IPS-18c (cell line): ENCODE data around the gene GRID1.

Experiments used
- H3K4me3 ChIP-seq: 2 replicates; pipeline ENCODE4 v1.7.0; 2013; ENCODE audit warnings: low read depth, mild to moderate bottlenecking, low read length, moderate library complexity; ENCODE audit not compliant: insufficient read depth
- H3K9me3 ChIP-seq: one replicate; pipeline ENCODE4 v1.6.1; 2013; ENCODE audit warnings: mild to moderate bottlenecking, low read length, moderate library complexity; ENCODE audit not compliant: control insufficient read depth, insufficient read depth

GRID1 gene

GRCh38 chr10:86335831-86336230 lies 30.8 kb downstream of the GRID1 start:
- no peaks in the 10 kb centered on the region for H3K9me3 ChIP-seq
- no peak overlapping the region for H3K4me3 ChIP-seq

GRCh38 chr10:86335257-86335656 lies 31.3 kb downstream of the GRID1 start:
- no peaks in the 10 kb centered on the region for H3K9me3 ChIP-seq
- no peak overlapping the region for H3K4me3 ChIP-seq

DNA sequence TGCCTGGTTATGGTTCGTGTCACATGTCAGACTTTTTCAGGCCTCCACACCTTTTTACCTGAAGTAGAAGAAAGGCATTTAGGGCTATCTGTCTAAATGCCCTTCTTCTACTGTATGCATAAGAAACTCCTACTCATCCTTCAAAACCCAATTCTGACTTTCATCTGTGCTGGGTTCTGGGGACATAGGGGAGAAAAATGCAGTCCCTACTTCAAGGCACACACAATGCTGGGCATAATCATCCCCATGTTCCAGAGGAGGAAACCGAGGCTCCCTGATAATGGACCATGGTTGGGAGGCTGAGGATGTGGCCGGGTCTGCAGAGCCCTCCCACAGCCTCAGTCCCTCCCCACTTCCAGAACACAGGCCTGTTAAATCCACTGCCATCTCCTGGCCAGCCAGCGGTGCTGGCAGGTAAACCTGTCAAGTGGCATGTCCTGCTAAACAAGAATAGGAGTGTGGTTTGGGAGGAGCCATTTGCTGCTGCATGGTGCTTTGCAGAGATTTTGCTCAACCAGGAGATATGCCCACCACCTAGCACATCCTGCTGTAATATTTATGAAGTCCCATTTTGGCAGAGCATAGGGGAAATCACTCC lies 32.0 kb downstream of the GRID1 start:
- H3K4me3 ChIP-seq = no peak overlapping the region
- H3K9me3 ChIP-seq = no peaks in the 10 kb centered on the region

DNA sequence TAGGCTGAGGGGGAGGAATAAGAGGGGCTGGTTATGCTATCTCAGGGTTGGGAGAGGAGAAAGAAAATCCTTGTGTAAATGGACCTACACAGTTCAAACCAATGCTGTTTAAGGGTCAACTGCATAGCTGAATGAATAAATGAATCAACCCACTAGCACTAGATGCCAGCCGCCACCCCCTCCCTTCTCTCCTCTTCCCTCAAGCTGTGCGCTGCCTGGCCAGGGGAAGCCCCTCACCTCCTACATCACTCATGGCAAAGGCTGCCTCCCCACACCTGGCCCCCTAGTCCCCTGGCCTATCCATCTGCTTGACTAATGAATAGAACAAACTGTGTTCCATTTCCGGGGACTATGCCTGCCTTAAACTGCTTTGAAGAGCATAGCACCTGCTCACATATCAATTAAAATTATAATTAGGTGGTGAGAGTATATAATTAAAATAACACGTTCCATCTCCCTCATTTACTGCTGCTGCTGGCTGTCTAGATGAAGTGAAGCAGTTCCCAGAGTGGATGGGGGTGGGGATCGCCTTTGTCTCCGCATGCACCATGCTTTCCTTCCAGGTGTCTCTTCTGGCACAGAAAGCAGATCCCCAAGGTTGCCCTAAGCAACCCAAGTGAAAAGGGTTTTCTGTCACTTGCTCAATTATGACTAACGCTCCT lies 32.6 kb downstream of the GRID1 start:
- H3K4me3 ChIP-seq = no peak overlapping the region
- no peaks in the 10 kb centered on the region for H3K9me3 ChIP-seq

DNA sequence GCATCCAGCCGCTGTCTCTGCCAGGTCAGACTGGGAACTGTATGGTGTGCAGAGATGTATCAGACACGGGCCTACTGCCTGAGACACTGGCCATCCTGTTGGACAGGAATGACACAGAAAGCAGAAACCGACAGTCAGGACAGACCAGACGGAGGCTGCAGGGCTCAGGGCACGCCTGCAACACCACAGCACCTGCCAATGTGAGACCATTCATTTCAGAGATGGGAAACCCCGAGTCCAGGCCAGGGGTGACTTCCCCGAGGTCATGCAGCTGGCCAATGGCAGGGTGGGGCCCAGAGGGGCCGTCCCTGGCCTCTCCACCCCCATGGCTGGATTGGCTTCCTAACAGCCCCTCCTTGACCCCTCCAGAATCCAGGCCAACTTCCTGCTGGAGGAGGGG lies 34.7 kb downstream of the GRID1 start:
- H3K4me3 ChIP-seq = no peak overlapping the region
- no peaks in the 10 kb centered on the region for H3K9me3 ChIP-seq

GRCh38 chr10:86330778-86331763 lies 35.5 kb downstream of the GRID1 start:
- H3K9me3 ChIP-seq = no peaks in the 10 kb centered on the region
- H3K4me3 ChIP-seq = no peak overlapping the region

- H3K4me3 ChIP-seq = no peak overlapping the region
Measured at GRCh38 chr10:86329896-86330680, 36.5 kb downstream of the GRID1 start.

GRCh38 chr10:86329093-86329710 lies 37.4 kb downstream of the GRID1 start:
- Histone ChIP-seq H3K4me3 (no peak overlapping the region), H3K9me3 (no peaks in the 10 kb centered on the region)

More at GRCh38 chr10:86329896-86330680, 36.5 kb downstream of the GRID1 start:
- H3K9me3 ChIP-seq = no peaks in the 10 kb centered on the region

GRCh38 chr10:86327954-86328725 lies 38.5 kb downstream of the GRID1 start:
- H3K4me3 ChIP-seq = no peak overlapping the region

GRCh38 chr10:86325158-86325557 lies 41.4 kb downstream of the GRID1 start:
- H3K9me3 ChIP-seq = no peaks in the 10 kb centered on the region
- H3K4me3 ChIP-seq = no peak overlapping the region

More at GRCh38 chr10:86327954-86328725, 38.5 kb downstream of the GRID1 start:
- no peaks in the 10 kb centered on the region for H3K9me3 ChIP-seq

- Histone ChIP-seq H3K4me3 (no peak overlapping the region), H3K9me3 (no peaks in the 10 kb centered on the region)
Measured at GRCh38 chr10:86321568-86321967, 45.0 kb downstream of the GRID1 start.

GRCh38 chr10:86319676-86320075 lies 46.9 kb downstream of the GRID1 start:
- H3K9me3 ChIP-seq = no peaks in the 10 kb centered on the region
- no peak overlapping the region for H3K4me3 ChIP-seq

GRCh38 chr10:86317949-86318725 lies 48.5 kb downstream of the GRID1 start:
- no peak overlapping the region for H3K4me3 ChIP-seq
- no peaks in the 10 kb centered on the region for H3K9me3 ChIP-seq

DNA sequence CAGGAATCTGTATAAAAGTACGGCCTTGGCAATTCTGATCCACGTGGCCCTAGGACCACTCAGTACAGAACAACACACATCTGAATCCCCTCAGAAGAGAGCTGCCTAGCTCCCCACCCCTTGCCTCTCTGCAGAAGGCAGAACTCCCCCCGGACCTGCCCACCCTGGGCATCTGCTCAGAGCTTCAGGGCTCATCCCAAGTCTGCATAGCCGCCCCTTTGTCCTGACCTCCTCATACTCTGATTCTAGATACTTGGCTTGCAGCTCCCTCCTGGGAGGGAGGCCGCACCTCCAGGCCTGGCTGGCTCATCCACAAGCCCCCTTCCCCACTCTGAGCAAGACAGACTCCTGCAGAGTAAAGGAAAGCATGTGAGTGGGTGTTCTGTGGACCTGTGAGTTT lies 49.6 kb downstream of the GRID1 start:
- Histone ChIP-seq H3K4me3 (no peak overlapping the region), H3K9me3 (no peaks in the 10 kb centered on the region)

- no peaks in the 10 kb centered on the region for H3K9me3 ChIP-seq
- H3K4me3 ChIP-seq = no peak overlapping the region
Measured at GRCh38 chr10:86316274-86316835, 50.2 kb downstream of the GRID1 start.
